HepG2 (cell line): ENCODE results near the gene TMEM134. TPM values are rescaled to one million over a fixed set of nuclear protein-coding genes. Genes with fewer than 3 reads are reported as not detected.
A peak's percentile ranks its signal among the peaks of the same experiment; 100 is the strongest.

Source experiments
- CREB1 ChIP-seq, 2 experiments: fragments of 450-650 bp in 1 of 2; IDR thresholded peaks; 2 replicates each; pipeline ENCODE4 v1.6.1; 2016 to 2017; ENCODE audit warnings: control low read depth in 1 of 2, mild to moderate bottlenecking in 1 of 2, missing compliant biosample characterization in 1 of 2, missing genetic modification characterization in 1 of 2
- DBP ChIP-seq: sonication (generic); formaldehyde crosslinking; IDR thresholded peaks from 2 replicates; pipeline ENCODE4 v1.4.0; 2020; ENCODE audit warnings: missing genetic modification reagents; ENCODE audit errors: not compliant biosample characterization
- ELF1 ChIP-seq: sonication (generic); formaldehyde crosslinking; IDR thresholded peaks from 2 replicates; pipeline ENCODE4 v1.4.0; 2020; ENCODE audit warnings: missing genetic modification reagents
- FLYWCH1 ChIP-seq: sonication (generic); formaldehyde crosslinking; IDR thresholded peaks from 2 replicates; pipeline ENCODE4 v1.8.1; 2023; ENCODE audit warnings: mild to moderate bottlenecking, missing genetic modification reagents
- FOXP1 ChIP-seq, 2 experiments: fragments of 450-650 bp in 1 of 2; IDR thresholded peaks; 2 replicates each; pipeline ENCODE4 v1.6.1; 2017 to 2018; ENCODE audit warnings: antibody characterized with exemption in 1 of 2
- HNRNPL ChIP-seq: fragments of 200-400 bp; formaldehyde crosslinking; IDR thresholded peaks from 2 replicates; pipeline ENCODE4 v1.6.1; 2017; ENCODE audit warnings: mild to moderate bottlenecking, low read depth, low read length
- NONO ChIP-seq, 2 experiments: fragments of 450-650 bp in 1 of 2; sonication (generic) in 1 of 2; formaldehyde crosslinking in 1 of 2; IDR thresholded peaks in 1 of 2; conservative IDR thresholded peaks in 1 of 2; 2 replicates each; pipeline versions ENCODE4 v1.6.1 to v1.8.0; 2017 to 2022; ENCODE audit warnings: mild to moderate bottlenecking in 1 of 2, missing genetic modification reagents in 1 of 2, moderate library complexity in 1 of 2
- SIX4 ChIP-seq: sonication (generic); formaldehyde crosslinking; IDR thresholded peaks from 2 replicates; pipeline ENCODE4 v1.4.0; 2020; ENCODE audit warnings: missing genetic modification reagents
- SRF ChIP-seq: IDR thresholded peaks from 2 replicates; pipeline ENCODE4 v1.6.1; 2011; ENCODE audit warnings: mild to moderate bottlenecking, low read depth, low read length, moderate library complexity
- SYNCRIP ChIP-seq: fragments of 200-400 bp; formaldehyde crosslinking; IDR thresholded peaks from 2 replicates; pipeline ENCODE4 v1.6.1; 2018; ENCODE audit warnings: mild to moderate bottlenecking, low read depth, low read length; ENCODE audit not compliant: insufficient read depth
- TSC22D2 ChIP-seq: sonication (generic); formaldehyde crosslinking; IDR thresholded peaks from 2 replicates; pipeline ENCODE4 v1.5.1; 2020; ENCODE audit warnings: missing genetic modification reagents, mild to moderate bottlenecking, borderline replicate concordance
- ZBTB20 ChIP-seq: sonication (generic); formaldehyde crosslinking; IDR thresholded peaks from 2 replicates; pipeline ENCODE4 v1.8.1; 2023; ENCODE audit warnings: missing genetic modification reagents, low read depth, mild to moderate bottlenecking, borderline replicate concordance
- ZBTB44 ChIP-seq: sonication (generic); formaldehyde crosslinking; IDR thresholded peaks from 2 replicates; pipeline ENCODE4 v1.4.0; 2020; ENCODE audit warnings: missing genetic modification reagents
- ZKSCAN8 ChIP-seq: IDR thresholded peaks from 2 replicates; pipeline ENCODE4 v1.6.1; 2016; ENCODE audit warnings: borderline replicate concordance, missing genetic modification reagents, missing compliant biosample characterization
- ZNF317 ChIP-seq: sonication (generic); formaldehyde crosslinking; IDR thresholded peaks from 2 replicates; pipeline ENCODE4 v1.5.0; 2020; ENCODE audit warnings: mild to moderate bottlenecking, missing genetic modification reagents
- ZNF407 ChIP-seq: sonication (generic); formaldehyde crosslinking; IDR thresholded peaks from one replicate; pipeline ENCODE4 v1.5.1; 2020; ENCODE audit warnings: mild to moderate bottlenecking, missing genetic modification reagents; ENCODE audit errors: not compliant biosample characterization
- ZNF557 ChIP-seq: sonication (generic); formaldehyde crosslinking; IDR thresholded peaks from 2 replicates; pipeline ENCODE4 v1.4.0; 2020; ENCODE audit warnings: missing genetic modification reagents
- polyA plus RNA-seq, 8 experiments: library from polyadenylated mRNA; depleted of rRNA in 3 of 8; stranded (reverse) in 7 of 8; unstranded in 1 of 8; fragments of >200 nt; fragmentation: Illumina TruSeq in 4 of 8; extraction: Trizol in 4 of 8; gene quantifications; 2 replicates each; pipeline versions ENCODE4 v1.2.1 to v1.2.3, GENCODE V29; 2011 to 2016; ENCODE audit warnings: low read depth in 4 of 8, missing spikeins in 1 of 8, mixed read lengths in 1 of 8; ENCODE audit not compliant: insufficient read depth in 1 of 8
- total RNA-seq, 5 experiments: library from RNA; depleted of rRNA; stranded (reverse); fragments of >200 nt; fragmentation: Illumina TruSeq; extraction: Trizol; gene quantifications; 2 replicates each; pipeline ENCODE4 v1.2.3, GENCODE V29; 2016; ENCODE audit warnings: low read depth in 1 of 5
- TF ChIP-seq, protein P1 (sequence below): IDR thresholded peaks from 2 replicates; pipeline ENCODE4 v1.6.1; 2016

Gene TMEM134
- total and polyA plus RNA-seq, 2 of the 13 experiments (the other 11 are each of a cell fraction or from before 2014, with no cell fraction given) = 6.9 to 26.9 TPM

- TF ChIP-seq, protein P1, sequence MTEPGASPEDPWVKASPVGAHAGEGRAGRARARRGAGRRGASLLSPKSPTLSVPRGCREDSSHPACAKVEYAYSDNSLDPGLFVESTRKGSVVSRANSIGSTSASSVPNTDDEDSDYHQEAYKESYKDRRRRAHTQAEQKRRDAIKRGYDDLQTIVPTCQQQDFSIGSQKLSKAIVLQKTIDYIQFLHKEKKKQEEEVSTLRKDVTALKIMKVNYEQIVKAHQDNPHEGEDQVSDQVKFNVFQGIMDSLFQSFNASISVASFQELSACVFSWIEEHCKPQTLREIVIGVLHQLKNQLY = no peak
- TF ChIP-seq SYNCRIP (no peak), SIX4 (CRISPR knock-in tag) (no peak), ZKSCAN8 (CRISPR knock-in tag) (no peak), ZNF557 (no peak), TSC22D2 (CRISPR knock-in tag) (no peak), ELF1 (CRISPR knock-in tag) (peak; percentile 81), HNRNPL (no peak), CREB1 (IDR thresholded peaks at IDR 0.05) (no peak), CREB1 (CRISPR knock-in tag; IDR thresholded peaks at IDR 0.05) (no peak), ZNF317 (CRISPR knock-in tag) (0 out of 2 replicates have a peak, but pooled peaks have one; percentile 46), DBP (CRISPR knock-in tag) (no peak), FOXP1 (IDR thresholded peaks at IDR 0.05) (no peak), FOXP1 (CRISPR knock-in tag; IDR thresholded peaks at IDR 0.05) (no peak), ZBTB20 (no peak; the same call in 1 of the 2 replicates), SRF (no peak), ZBTB44 (no peak), ZNF407 (CRISPR knock-in tag) (peak; percentile 32), FLYWCH1 (CRISPR knock-in tag) (no peak), NONO (IDR thresholded peaks at IDR 0.05) (no peak), NONO (CRISPR knock-in tag; conservative IDR thresholded peaks at IDR 0.05) (peak; percentile 11; the same call in 1 of the 2 replicates)
Measured at GRCh38 chr11:67507864-67508485, 38.9 kb upstream of the TMEM134 start, which contains the start of gene CDK2AP2 (continued).
